Measurements from ENCODE around the gene EREG. TPM values are rescaled to one million over a fixed set of nuclear protein-coding genes. Genes with fewer than 3 reads are reported as not detected.

EREG gene
- total RNA-seq, 1 donor from 2014 or later: not detected

- H3K4me3 Mint-ChIP-seq: no peak overlapping the region
- no peaks in the 10 kb centered on the region for H3K27me3 Mint-ChIP-seq (ENCODE audit: low read depth)
- H3K27ac Mint-ChIP-seq (ENCODE audit: unreplicated experiment): no peak overlapping the region
- no peaks in the 10 kb centered on the region for H3K4me1 Mint-ChIP-seq
- H3K9me3 Mint-ChIP-seq: no peaks in the 10 kb centered on the region
- no peak for TF ChIP-seq CTCF (conservative IDR thresholded peaks at IDR 0.05)
- H3K36me3 Mint-ChIP-seq (ENCODE audit: low read depth): no peaks in the 10 kb centered on the region
- no peak for DNase-seq (ENCODE audit: low read depth, low spot score)
These were observed 68.7 kb downstream of the EREG start for GRCh38 chr4:74433541-74434172.

GRCh38 chr4:74435296-74435695, 70.4 kb downstream of the EREG start:
- TF ChIP-seq CTCF (conservative IDR thresholded peaks at IDR 0.05): no peak
- H3K36me3 Mint-ChIP-seq (ENCODE audit: low read depth): no peaks in the 10 kb centered on the region
- H3K9me3 Mint-ChIP-seq: no peaks in the 10 kb centered on the region
- H3K4me3 Mint-ChIP-seq: no peak overlapping the region
- no peak for DNase-seq (ENCODE audit: low read depth, low spot score)
- no peak overlapping the region for H3K27ac Mint-ChIP-seq (ENCODE audit: unreplicated experiment)
- H3K4me1 Mint-ChIP-seq: no peaks in the 10 kb centered on the region
- no peaks in the 10 kb centered on the region for H3K27me3 Mint-ChIP-seq (ENCODE audit: low read depth)

GRCh38 chr4:74437866-74438265, 72.9 kb downstream of the EREG start:
- H3K4me3 Mint-ChIP-seq: no peak overlapping the region
- no peak for TF ChIP-seq CTCF (conservative IDR thresholded peaks at IDR 0.05)
- no peaks in the 10 kb centered on the region for H3K4me1 Mint-ChIP-seq
- no peaks in the 10 kb centered on the region for H3K36me3 Mint-ChIP-seq (ENCODE audit: low read depth)
- no peaks in the 10 kb centered on the region for H3K9me3 Mint-ChIP-seq
- H3K27ac Mint-ChIP-seq (ENCODE audit: unreplicated experiment): no peak overlapping the region
- no peak for DNase-seq (ENCODE audit: low read depth, low spot score)
- peaks cover 2% of the 10 kb centered on the region for H3K27me3 Mint-ChIP-seq (ENCODE audit: low read depth)

Other genes with a start within 250 kb of the EREG start
- 19.3 and 19.9 TPM in 2 replicates for gene MTHFD2L, start 207.0 kb upstream of the EREG start, total RNA-seq
- gene EPGN, start 56.7 kb upstream of the EREG start, total RNA-seq: 0.63 TPM in 1 of 2 replicates, not detected in the other
- gene AREG, start 80.0 kb downstream of the EREG start, total RNA-seq: not detected in 2 replicates